Panc1 (cell line): ENCODE results near the gene PDE8B.

Experiments
- CTCF ChIP-seq: fragments of 450-650 bp; IDR thresholded peaks from 2 replicates; pipeline ENCODE4 v1.5.1; 2017; ENCODE audit warnings: mild to moderate bottlenecking
- POLR2AphosphoS5 ChIP-seq: IDR thresholded peaks from 2 replicates; pipeline ENCODE4 v1.6.1; 2012; ENCODE audit warnings: mild to moderate bottlenecking, low read depth, low read length, moderate library complexity
- SIN3A ChIP-seq: IDR thresholded peaks from 2 replicates; pipeline ENCODE4 v1.6.1; 2012; ENCODE audit warnings: low read depth, mild to moderate bottlenecking, low read length, moderate library complexity, borderline replicate concordance; ENCODE audit not compliant: insufficient read depth
- TCF7L2 ChIP-seq: IDR thresholded peaks from 2 replicates; pipeline ENCODE4 v1.6.1; 2011; ENCODE audit warnings: mild to moderate bottlenecking, low read depth, low read length, inconsistent platforms
- TF ChIP-seq, protein P1 (sequence below), 2 experiments: IDR thresholded peaks; 2 replicates each; pipeline ENCODE4 v1.6.1; 2011 to 2012; ENCODE audit warnings: low read depth in 2 of 2, control low read depth in 1 of 2, low read length in 1 of 2, mild to moderate bottlenecking in 1 of 2, moderate library complexity in 1 of 2; ENCODE audit not compliant: insufficient read depth in 1 of 2

- no peak for TF ChIP-seq CTCF
- no peak for TF ChIP-seq POLR2AphosphoS5
- TF ChIP-seq, protein P1, sequence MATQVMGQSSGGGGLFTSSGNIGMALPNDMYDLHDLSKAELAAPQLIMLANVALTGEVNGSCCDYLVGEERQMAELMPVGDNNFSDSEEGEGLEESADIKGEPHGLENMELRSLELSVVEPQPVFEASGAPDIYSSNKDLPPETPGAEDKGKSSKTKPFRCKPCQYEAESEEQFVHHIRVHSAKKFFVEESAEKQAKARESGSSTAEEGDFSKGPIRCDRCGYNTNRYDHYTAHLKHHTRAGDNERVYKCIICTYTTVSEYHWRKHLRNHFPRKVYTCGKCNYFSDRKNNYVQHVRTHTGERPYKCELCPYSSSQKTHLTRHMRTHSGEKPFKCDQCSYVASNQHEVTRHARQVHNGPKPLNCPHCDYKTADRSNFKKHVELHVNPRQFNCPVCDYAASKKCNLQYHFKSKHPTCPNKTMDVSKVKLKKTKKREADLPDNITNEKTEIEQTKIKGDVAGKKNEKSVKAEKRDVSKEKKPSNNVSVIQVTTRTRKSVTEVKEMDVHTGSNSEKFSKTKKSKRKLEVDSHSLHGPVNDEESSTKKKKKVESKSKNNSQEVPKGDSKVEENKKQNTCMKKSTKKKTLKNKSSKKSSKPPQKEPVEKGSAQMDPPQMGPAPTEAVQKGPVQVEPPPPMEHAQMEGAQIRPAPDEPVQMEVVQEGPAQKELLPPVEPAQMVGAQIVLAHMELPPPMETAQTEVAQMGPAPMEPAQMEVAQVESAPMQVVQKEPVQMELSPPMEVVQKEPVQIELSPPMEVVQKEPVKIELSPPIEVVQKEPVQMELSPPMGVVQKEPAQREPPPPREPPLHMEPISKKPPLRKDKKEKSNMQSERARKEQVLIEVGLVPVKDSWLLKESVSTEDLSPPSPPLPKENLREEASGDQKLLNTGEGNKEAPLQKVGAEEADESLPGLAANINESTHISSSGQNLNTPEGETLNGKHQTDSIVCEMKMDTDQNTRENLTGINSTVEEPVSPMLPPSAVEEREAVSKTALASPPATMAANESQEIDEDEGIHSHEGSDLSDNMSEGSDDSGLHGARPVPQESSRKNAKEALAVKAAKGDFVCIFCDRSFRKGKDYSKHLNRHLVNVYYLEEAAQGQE (IDR thresholded peaks at IDR 0.05; ENCODE audit: insufficient read depth in 1 of 2, low read depth in 2 of 2, low read length in 1 of 2) = no peak
- no peak for TF ChIP-seq TCF7L2
- TF ChIP-seq SIN3A = no peak
These were observed 233.2 kb downstream of the PDE8B start for GRCh38 chr5:77443670-77444069.
